ENCODE measurements around the gene MARCHF9. TPM values are rescaled to one million over a fixed set of nuclear protein-coding genes. Genes with fewer than 3 reads are reported as not detected.
"Not testable (repeated sequence)": the region's sequence is repeated elsewhere in the genome, so short reads cannot be mapped to it uniquely, and the experiment has no call there.

Gene MARCHF9
- 10 to 100 TPM; 12.2 to 13.1 TPM for total RNA-seq
- long read RNA-seq, partial matches to known transcripts, result 1 of 8 reads
- long read RNA-seq, other reads (novel, unspliced or antisense), result 2 of 8 reads

GRCh38 chr12:57754411-57755193, at the start of gene MARCHF9:
Gene MARCHF9, plus strand, starts transcription at chr12:57755103. Its CDS starts 426 bp downstream, at chr12:57755529.
- intact Hi-C loops (cut with DNase I, micrococcal nuclease), result no loop called here
- peak; percentile 89 to 95 for DNase-seq
- ATAC-seq, result peak; percentile 59

GRCh38 chr12:57707250-57707649, 47.7 kb upstream of the MARCHF9 start:
- ATAC-seq, result no peak
- no peak for DNase-seq
- intact Hi-C loops (cut with DNase I, micrococcal nuclease), result no loop called here

- ATAC-seq, result no peak
- DNase-seq, result no peak
Observed at GRCh38 chr12:57708296-57708695, 46.6 kb upstream of the MARCHF9 start.

GRCh38 chr12:57712701-57713100, 42.2 kb upstream of the MARCHF9 start:
- DNase-seq (no peak), ATAC-seq (no peak)
- intact Hi-C loops (cut with DNase I, micrococcal nuclease), result no loop called here

More at GRCh38 chr12:57708296-57708695, 46.6 kb upstream of the MARCHF9 start:
- intact Hi-C loops (cut with DNase I, micrococcal nuclease), result no loop called here

GRCh38 chr12:57713209-57713608, 41.7 kb upstream of the MARCHF9 start:
- intact Hi-C loops (cut with DNase I, micrococcal nuclease), result no loop called here
- ATAC-seq (no peak), DNase-seq (no peak)

GRCh38 chr12:57715036-57715748, 39.7 kb upstream of the MARCHF9 start:
- DNase-seq; intact Hi-C loops (cut with DNase I, micrococcal nuclease); ATAC-seq: not testable (repeated sequence)

- intact Hi-C loops (cut with DNase I, micrococcal nuclease), result no loop called here
- ATAC-seq, result no peak
Observed at GRCh38 chr12:57715786-57716185, 39.1 kb upstream of the MARCHF9 start.

GRCh38 chr12:57716305-57716704, 38.6 kb upstream of the MARCHF9 start:
- intact Hi-C loops (cut with DNase I, micrococcal nuclease), result no loop called here
- no peak for DNase-seq
- no peak for ATAC-seq

More at GRCh38 chr12:57715786-57716185, 39.1 kb upstream of the MARCHF9 start:
- no peak for DNase-seq

GRCh38 chr12:57717131-57717530, 37.8 kb upstream of the MARCHF9 start:
- DNase-seq, result no peak
- ATAC-seq, result no peak
- intact Hi-C loops (cut with DNase I, micrococcal nuclease), result no loop called here

- intact Hi-C loops (cut with DNase I, micrococcal nuclease), result no loop called here
- DNase-seq (no peak), ATAC-seq (no peak)
Observed at GRCh38 chr12:57717846-57718640, 36.9 kb upstream of the MARCHF9 start.

GRCh38 chr12:57718641-57719528, 36.0 kb upstream of the MARCHF9 start:
- no peak for ATAC-seq
- intact Hi-C loops (cut with DNase I, micrococcal nuclease), result no loop called here

GRCh38 chr12:57719777-57720605, 34.9 kb upstream of the MARCHF9 start:
- ATAC-seq (no peak), DNase-seq (no peak)
- intact Hi-C loops (cut with DNase I, micrococcal nuclease), result no loop called here

More at GRCh38 chr12:57718641-57719528, 36.0 kb upstream of the MARCHF9 start:
- no peak for DNase-seq

GRCh38 chr12:57720606-57721595, 34.0 kb upstream of the MARCHF9 start:
- DNase-seq (no peak), ATAC-seq (no peak)
- intact Hi-C loops (cut with DNase I, micrococcal nuclease), result no loop called here

GRCh38 chr12:57721846-57722608, 32.9 kb upstream of the MARCHF9 start:
- DNase-seq; intact Hi-C loops (cut with DNase I, micrococcal nuclease); ATAC-seq: not testable (repeated sequence)

Data from left colon (tissue), 2 donors.